HepG2 (cell line): ENCODE results near the gene GTF2F2. TPM values are rescaled to one million over a fixed set of nuclear protein-coding genes. Genes with fewer than 3 reads are reported as not detected.

Source experiments
- ATAC-seq: fragments of 200-7000 bp; cut with Tn5 transposase; 3 replicates; pipeline ENCODE4 v1.9.1; 2020; ENCODE audit warnings: mild to moderate bottlenecking, moderate library complexity
- BruUV-seq: library from RNA; stranded (reverse); fragments of 400-500 nt; replicated peaks from 2 replicates; lab custom pipeline; 2021; lab: Mats Ljungman, UMichigan
- CTCF ChIA-PET: fragments of 300-600 bp; formaldehyde crosslinking; extraction: SDS; loops from one replicate; lab custom pipeline; 2021; ENCODE audit warnings: low total read pairs, inconsistent platforms, low intra/inter-chr PET ratio; lab: Yijun Ruan, JAX
- POLR2A ChIA-PET: fragments of 350-600 bp; sonication (Branson Sonifier 250); formaldehyde crosslinking; loops from one replicate; lab custom pipeline; 2020; ENCODE audit warnings: antibody characterized with exemption, inconsistent platforms; lab: Yijun Ruan, JAX
- DNase-seq: peaks from one replicate; pipeline ENCODE4 v3.0.0-alpha.2; 2015; ENCODE audit warnings: low spot score
- FAIRE-seq: peaks from 3 replicates; lab custom pipeline; 2011; peaks lifted over from hg19 to GRCh38; lab: Jason Lieb, UNC
- H2AFZ ChIP-seq: one replicate; pipeline ENCODE4 v1.6.1; 2011; ENCODE audit warnings: low read length, inconsistent platforms
- H3K27ac ChIP-seq: fragments of 300-600 bp; 3 replicates; pipeline ENCODE4 v1.8.0; 2011; ENCODE audit warnings: mixed run types, mild to moderate bottlenecking, mixed read lengths, low read length, inconsistent platforms; ENCODE audit not compliant: insufficient read depth; ENCODE audit errors: extremely low read length
- H3K27me3 ChIP-seq, 2 experiments: fragments of 200-600 bp in 1 of 2; 2 replicates in 1 of 2; 3 replicates in 1 of 2; pipeline versions ENCODE4 v1.6.0 to v1.8.0; 2011; ENCODE audit warnings: low read length in 2 of 2, mild to moderate bottlenecking in 2 of 2, moderate library complexity in 2 of 2, inconsistent platforms in 1 of 2; ENCODE audit not compliant: insufficient read depth in 2 of 2, control insufficient read depth in 1 of 2
- H3K36me3 ChIP-seq, 2 experiments: fragments of 200-600 bp in 1 of 2; replicated peaks in 1 of 2; 2 replicates in 1 of 2; 3 replicates in 1 of 2; pipeline versions ENCODE4 v1.5.1 to v1.8.0; 2011; ENCODE audit warnings: low read length in 2 of 2, inconsistent platforms in 1 of 2; ENCODE audit not compliant: insufficient read depth in 2 of 2, control insufficient read depth in 1 of 2
- H3K4me1 ChIP-seq: 2 replicates; pipeline ENCODE4 v1.5.1; 2012; ENCODE audit warnings: low read length, inconsistent platforms; ENCODE audit not compliant: insufficient read depth
- H3K4me2 ChIP-seq: 2 replicates; pipeline ENCODE4 v1.6.0; 2011; ENCODE audit warnings: low read depth, low read length, inconsistent platforms
- H3K4me3 ChIP-seq, 3 experiments: fragments of 200-600 bp in 1 of 3; sonication (generic), shearing (Covaris generic) in 1 of 3; replicated peaks in 1 of 3; 2 replicates each; pipeline ENCODE4 v1.5.1; 2011 to 2016; ENCODE audit warnings: low read length in 3 of 3, inconsistent platforms in 2 of 3, low read depth in 2 of 3, mild to moderate bottlenecking in 2 of 3, control low read depth in 1 of 3, mixed read lengths in 1 of 3; ENCODE audit not compliant: insufficient read depth in 1 of 3
- H3K79me2 ChIP-seq: one replicate; pipeline ENCODE4 v1.6.1; 2011; ENCODE audit warnings: low read length, inconsistent platforms; ENCODE audit not compliant: insufficient read depth
- H3K9ac ChIP-seq: 2 replicates; pipeline ENCODE4 v1.6.0; 2011; ENCODE audit warnings: mild to moderate bottlenecking, low read depth, low read length, inconsistent platforms; ENCODE audit not compliant: insufficient read depth
- H3K9me3 ChIP-seq: 2 replicates; pipeline ENCODE4 v1.5.1; 2012; ENCODE audit warnings: mild to moderate bottlenecking, low read length
- H4K20me1 ChIP-seq: 2 replicates; pipeline ENCODE4 v1.6.0; 2011; ENCODE audit warnings: inconsistent platforms, mild to moderate bottlenecking, low read length, moderate library complexity; ENCODE audit not compliant: insufficient read depth
- CREB1 ChIP-seq, 2 experiments: fragments of 450-650 bp in 1 of 2; IDR thresholded peaks; 2 replicates each; pipeline ENCODE4 v1.6.1; 2016 to 2017; ENCODE audit warnings: control low read depth in 1 of 2, mild to moderate bottlenecking in 1 of 2, missing compliant biosample characterization in 1 of 2, missing genetic modification characterization in 1 of 2
- EP300 ChIP-seq, 3 experiments: sonication (generic) in 1 of 3; formaldehyde crosslinking in 1 of 3; IDR thresholded peaks; 2 replicates each; pipeline versions ENCODE4 v1.5.1 to v1.6.1; 2011 to 2020; ENCODE audit warnings: low read depth in 2 of 3, low read length in 2 of 3, borderline replicate concordance in 1 of 3, improper control_type of control experiment in 1 of 3, mild to moderate bottlenecking in 1 of 3, missing genetic modification reagents in 1 of 3, moderate library complexity in 1 of 3
- HNRNPK ChIP-seq: fragments of 200-400 bp; formaldehyde crosslinking; IDR thresholded peaks from 2 replicates; pipeline ENCODE4 v1.6.1; 2018; ENCODE audit warnings: low read length, low read depth, moderate library complexity, mild to moderate bottlenecking; ENCODE audit not compliant: poor library complexity, severe bottlenecking
- KDM6A ChIP-seq: IDR thresholded peaks from 2 replicates; pipeline ENCODE4 v1.6.1; 2016; ENCODE audit warnings: low read depth
- MBNL3 ChIP-seq: fragments of 250-450 bp; sonication (Bioruptor Pico); conservative IDR thresholded peaks from 2 replicates; pipeline ENCODE4 v1.8.0; 2022; ENCODE audit warnings: mild to moderate bottlenecking, inconsistent platforms
- SP140L ChIP-seq: sonication (generic); formaldehyde crosslinking; IDR thresholded peaks from 2 replicates; pipeline ENCODE4 v1.4.0; 2020; ENCODE audit warnings: missing genetic modification reagents, borderline replicate concordance
- ZNF256 ChIP-seq: sonication (generic); formaldehyde crosslinking; conservative IDR thresholded peaks from 2 replicates; pipeline ENCODE4 v1.4.0; 2020; ENCODE audit warnings: missing genetic modification reagents
- ZNF562 ChIP-seq: sonication (generic); formaldehyde crosslinking; IDR thresholded peaks from 2 replicates; pipeline ENCODE4 v1.8.0; 2022; ENCODE audit warnings: missing genetic modification reagents, borderline replicate concordance
- ZNF776 ChIP-seq: sonication (generic); formaldehyde crosslinking; IDR thresholded peaks from 2 replicates; pipeline ENCODE4 v1.4.0; 2020; ENCODE audit warnings: mild to moderate bottlenecking, missing genetic modification reagents
- ZNF83 ChIP-seq: sonication (generic); formaldehyde crosslinking; IDR thresholded peaks from 2 replicates; pipeline ENCODE4 v1.4.0; 2020; ENCODE audit warnings: missing genetic modification reagents, mild to moderate bottlenecking, borderline replicate concordance
- WGBS: methylation state at CpG from one replicate; pipeline ENCODE4 v1.1.6; 2017; ENCODE audit warnings: low lambda C conversion rate; 5-methylcytosine and 5-hydroxymethylcytosine counted together
- in situ Hi-C: cut with HindIII; loops from 2 replicates; pipeline ENCODE4 v1.10.0; 2017; ENCODE audit warnings: low pct_unique_long_range_greater_than_20kb; ENCODE audit not compliant: extremely low pct_ligation_motif_present
- intact Hi-C: fragments of 100-400 bp; cut with micrococcal nuclease; formaldehyde crosslinking; loops from one replicate; pipeline ENCODE4 v1.10.0; 2022; ENCODE audit not compliant: unreplicated experiment
- polyA plus RNA-seq, 8 experiments: library from polyadenylated mRNA; depleted of rRNA in 3 of 8; stranded (reverse) in 7 of 8; unstranded in 1 of 8; fragments of >200 nt; fragmentation: Illumina TruSeq in 4 of 8; extraction: Trizol in 4 of 8; gene quantifications; 2 replicates each; pipeline versions ENCODE4 v1.2.1 to v1.2.3, GENCODE V29; 2011 to 2016; ENCODE audit warnings: low read depth in 4 of 8, missing spikeins in 1 of 8, mixed read lengths in 1 of 8; ENCODE audit not compliant: insufficient read depth in 1 of 8
- total RNA-seq, 5 experiments: library from RNA; depleted of rRNA; stranded (reverse); fragments of >200 nt; fragmentation: Illumina TruSeq; extraction: Trizol; gene quantifications; 2 replicates each; pipeline ENCODE4 v1.2.3, GENCODE V29; 2016; ENCODE audit warnings: low read depth in 1 of 5
- TF ChIP-seq, protein P1 (sequence below): IDR thresholded peaks from 2 replicates; pipeline ENCODE4 v1.6.1; 2016; ENCODE audit warnings: low read depth, missing genetic modification reagents, missing compliant biosample characterization
- TF ChIP-seq, protein P2 (sequence below): IDR thresholded peaks from 2 replicates; pipeline ENCODE4 v1.6.1; 2016

Gene GTF2F2
- total and polyA plus RNA-seq, 2 of the 13 experiments (the other 11 are each of a cell fraction or from before 2014, with no cell fraction given): 10.6 to 32.8 TPM

DNA sequence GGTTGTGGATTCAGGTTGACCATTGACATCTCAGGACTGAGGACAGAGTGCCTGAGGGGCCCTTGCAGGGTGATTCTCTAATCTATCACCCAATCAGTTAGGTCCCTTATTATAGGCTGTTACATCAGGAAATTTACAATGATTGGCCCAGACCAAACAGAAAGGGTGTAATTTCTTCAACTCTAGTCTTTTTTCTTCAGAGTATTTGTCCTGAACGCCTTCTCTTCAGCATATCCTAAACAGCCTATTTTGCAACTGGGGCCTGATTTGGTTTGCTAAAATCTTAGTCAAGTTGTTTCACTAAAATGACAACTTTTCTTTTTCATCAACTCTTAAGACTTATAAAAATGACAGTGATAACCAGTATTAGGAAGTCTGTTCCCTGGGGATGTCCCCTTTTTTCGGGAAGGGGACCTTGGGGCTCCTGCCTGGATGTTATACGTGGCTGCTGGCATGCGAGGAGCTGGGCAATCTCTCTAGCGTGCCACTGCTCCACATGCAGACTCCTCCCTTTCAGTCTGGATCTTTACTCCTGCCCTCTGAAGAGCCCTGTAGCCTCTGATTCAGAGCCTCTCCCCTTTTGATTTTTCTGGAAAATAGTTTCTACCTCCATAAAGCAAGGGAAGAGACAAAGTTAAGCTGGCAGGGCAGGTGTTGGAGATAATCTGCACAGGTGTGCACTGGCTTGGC, 19.6 kb upstream of the GTF2F2 start:
- H3K79me2 ChIP-seq: no peaks in the 10 kb centered on the region
- ChIA-PET CTCF (no interaction called here), POLR2A (interaction anchor here (0.5 to 0.7 kb wide), 2 partner anchors 14 to 19 kb away, joined by 3 read pairs; partner anchors contain the start of gene GTF2F2)
- in situ Hi-C loops: no loop called here
- H3K27me3 ChIP-seq: peaks cover 0 to 8% of the 10 kb centered on the region in 2 experiments; a peak in 1 of 5 replicates
- H3K4me3 ChIP-seq: no peak overlapping the region
- ATAC-seq (no peak; the same call in 2 of the 3 replicates), FAIRE-seq (no peak), DNase-seq (no peak)
- no peaks in the 10 kb centered on the region for H3K36me3 ChIP-seq
- H3K9ac ChIP-seq: no peak overlapping the region
- BruUV-seq: no TSS peak
- intact Hi-C loops: no loop called here
- no peak overlapping the region for H2AFZ ChIP-seq
- no peaks in the 10 kb centered on the region for H3K9me3 ChIP-seq
- H3K27ac ChIP-seq: no peak overlapping the region
- H4K20me1 ChIP-seq: no peaks in the 10 kb centered on the region
- no peak overlapping the region for H3K4me2 ChIP-seq
- 34% methylated on average over 5 of the region's 5 CpGs for whole genome bisulfite sequencing
- H3K4me1 ChIP-seq: no peaks in the 10 kb centered on the region
- TF ChIP-seq ZNF256 (no peak), EP300 (IDR thresholded peaks at IDR 0.05; ENCODE audit: low read depth in 2 of 2, low read length in 2 of 2) (no peak), EP300 (CRISPR knock-in tag; IDR thresholded peaks at IDR 0.05; ENCODE audit: borderline replicate concordance) (no peak), ZNF83 (CRISPR knock-in tag) (no peak), HNRNPK (no peak), SP140L (CRISPR knock-in tag) (no peak), CREB1 (IDR thresholded peaks at IDR 0.05) (no peak), CREB1 (CRISPR knock-in tag; IDR thresholded peaks at IDR 0.05) (no peak), ZNF776 (CRISPR knock-in tag) (no peak), MBNL3 (no peak), KDM6A (no peak), ZNF562 (CRISPR knock-in tag) (no peak)
- TF ChIP-seq, protein P1, sequence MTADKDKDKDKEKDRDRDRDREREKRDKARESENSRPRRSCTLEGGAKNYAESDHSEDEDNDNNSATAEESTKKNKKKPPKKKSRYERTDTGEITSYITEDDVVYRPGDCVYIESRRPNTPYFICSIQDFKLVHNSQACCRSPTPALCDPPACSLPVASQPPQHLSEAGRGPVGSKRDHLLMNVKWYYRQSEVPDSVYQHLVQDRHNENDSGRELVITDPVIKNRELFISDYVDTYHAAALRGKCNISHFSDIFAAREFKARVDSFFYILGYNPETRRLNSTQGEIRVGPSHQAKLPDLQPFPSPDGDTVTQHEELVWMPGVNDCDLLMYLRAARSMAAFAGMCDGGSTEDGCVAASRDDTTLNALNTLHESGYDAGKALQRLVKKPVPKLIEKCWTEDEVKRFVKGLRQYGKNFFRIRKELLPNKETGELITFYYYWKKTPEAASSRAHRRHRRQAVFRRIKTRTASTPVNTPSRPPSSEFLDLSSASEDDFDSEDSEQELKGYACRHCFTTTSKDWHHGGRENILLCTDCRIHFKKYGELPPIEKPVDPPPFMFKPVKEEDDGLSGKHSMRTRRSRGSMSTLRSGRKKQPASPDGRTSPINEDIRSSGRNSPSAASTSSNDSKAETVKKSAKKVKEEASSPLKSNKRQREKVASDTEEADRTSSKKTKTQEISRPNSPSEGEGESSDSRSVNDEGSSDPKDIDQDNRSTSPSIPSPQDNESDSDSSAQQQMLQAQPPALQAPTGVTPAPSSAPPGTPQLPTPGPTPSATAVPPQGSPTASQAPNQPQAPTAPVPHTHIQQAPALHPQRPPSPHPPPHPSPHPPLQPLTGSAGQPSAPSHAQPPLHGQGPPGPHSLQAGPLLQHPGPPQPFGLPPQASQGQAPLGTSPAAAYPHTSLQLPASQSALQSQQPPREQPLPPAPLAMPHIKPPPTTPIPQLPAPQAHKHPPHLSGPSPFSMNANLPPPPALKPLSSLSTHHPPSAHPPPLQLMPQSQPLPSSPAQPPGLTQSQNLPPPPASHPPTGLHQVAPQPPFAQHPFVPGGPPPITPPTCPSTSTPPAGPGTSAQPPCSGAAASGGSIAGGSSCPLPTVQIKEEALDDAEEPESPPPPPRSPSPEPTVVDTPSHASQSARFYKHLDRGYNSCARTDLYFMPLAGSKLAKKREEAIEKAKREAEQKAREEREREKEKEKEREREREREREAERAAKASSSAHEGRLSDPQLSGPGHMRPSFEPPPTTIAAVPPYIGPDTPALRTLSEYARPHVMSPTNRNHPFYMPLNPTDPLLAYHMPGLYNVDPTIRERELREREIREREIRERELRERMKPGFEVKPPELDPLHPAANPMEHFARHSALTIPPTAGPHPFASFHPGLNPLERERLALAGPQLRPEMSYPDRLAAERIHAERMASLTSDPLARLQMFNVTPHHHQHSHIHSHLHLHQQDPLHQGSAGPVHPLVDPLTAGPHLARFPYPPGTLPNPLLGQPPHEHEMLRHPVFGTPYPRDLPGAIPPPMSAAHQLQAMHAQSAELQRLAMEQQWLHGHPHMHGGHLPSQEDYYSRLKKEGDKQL (CRISPR knock-in tag): no peak
- TF ChIP-seq, protein P2, sequence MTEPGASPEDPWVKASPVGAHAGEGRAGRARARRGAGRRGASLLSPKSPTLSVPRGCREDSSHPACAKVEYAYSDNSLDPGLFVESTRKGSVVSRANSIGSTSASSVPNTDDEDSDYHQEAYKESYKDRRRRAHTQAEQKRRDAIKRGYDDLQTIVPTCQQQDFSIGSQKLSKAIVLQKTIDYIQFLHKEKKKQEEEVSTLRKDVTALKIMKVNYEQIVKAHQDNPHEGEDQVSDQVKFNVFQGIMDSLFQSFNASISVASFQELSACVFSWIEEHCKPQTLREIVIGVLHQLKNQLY (CRISPR knock-in tag): no peak
